T-helper 17 cell (primary cell): ENCODE measurements around the gene HDAC4. TPM values are rescaled to one million over a fixed set of nuclear protein-coding genes. Genes with fewer than 3 reads are reported as not detected.

Source experiments
- ATAC-seq: fragments of 150-1000 bp; cut with Tn5 transposase; 2 replicates; pipeline ENCODE4 v1.10.0; 2021; ENCODE audit warnings: mild to moderate bottlenecking, moderate library complexity
- DNase-seq, 3 donors: peaks; one replicate each; pipeline versions ENCODE4 v3.0.0 to v3.0.0-alpha.2; 2020 to 2021
- H3K9me3 ChIP-seq: one replicate; pipeline ENCODE4 v1.7.0; 2013; ENCODE audit warnings: low read length, mild to moderate bottlenecking; ENCODE audit not compliant: control insufficient read depth, poor library complexity, severe bottlenecking
- H3K27ac Mint-ChIP-seq: one replicate; pipeline ENCODE4 v1.8.0; 2022; ENCODE audit warnings: mild to moderate bottlenecking, moderate library complexity, mixed read lengths
- H3K27me3 Mint-ChIP-seq: one replicate; pipeline ENCODE4 v1.8.0; 2022; ENCODE audit warnings: mixed read lengths
- H3K36me3 Mint-ChIP-seq: one replicate; pipeline ENCODE4 v1.8.0; 2022; ENCODE audit warnings: low read depth, mixed read lengths
- H3K4me1 Mint-ChIP-seq: one replicate; pipeline ENCODE4 v1.8.0; 2022; ENCODE audit warnings: mild to moderate bottlenecking, mixed read lengths
- H3K4me3 Mint-ChIP-seq: one replicate; pipeline ENCODE4 v1.8.0; 2022; ENCODE audit warnings: mild to moderate bottlenecking, moderate library complexity, mixed read lengths
- total RNA-seq, 4 donors: library from RNA in 2 of 4; stranded (reverse) in 2 of 4; gene quantifications; one replicate each; pipeline ENCODE4 v1.2.3 and lab custom pipeline; 2022 to 2026

Gene HDAC4
- total RNA-seq, 2 donors from 2014 or later: 78.9 to 79.0 TPM

DNA sequence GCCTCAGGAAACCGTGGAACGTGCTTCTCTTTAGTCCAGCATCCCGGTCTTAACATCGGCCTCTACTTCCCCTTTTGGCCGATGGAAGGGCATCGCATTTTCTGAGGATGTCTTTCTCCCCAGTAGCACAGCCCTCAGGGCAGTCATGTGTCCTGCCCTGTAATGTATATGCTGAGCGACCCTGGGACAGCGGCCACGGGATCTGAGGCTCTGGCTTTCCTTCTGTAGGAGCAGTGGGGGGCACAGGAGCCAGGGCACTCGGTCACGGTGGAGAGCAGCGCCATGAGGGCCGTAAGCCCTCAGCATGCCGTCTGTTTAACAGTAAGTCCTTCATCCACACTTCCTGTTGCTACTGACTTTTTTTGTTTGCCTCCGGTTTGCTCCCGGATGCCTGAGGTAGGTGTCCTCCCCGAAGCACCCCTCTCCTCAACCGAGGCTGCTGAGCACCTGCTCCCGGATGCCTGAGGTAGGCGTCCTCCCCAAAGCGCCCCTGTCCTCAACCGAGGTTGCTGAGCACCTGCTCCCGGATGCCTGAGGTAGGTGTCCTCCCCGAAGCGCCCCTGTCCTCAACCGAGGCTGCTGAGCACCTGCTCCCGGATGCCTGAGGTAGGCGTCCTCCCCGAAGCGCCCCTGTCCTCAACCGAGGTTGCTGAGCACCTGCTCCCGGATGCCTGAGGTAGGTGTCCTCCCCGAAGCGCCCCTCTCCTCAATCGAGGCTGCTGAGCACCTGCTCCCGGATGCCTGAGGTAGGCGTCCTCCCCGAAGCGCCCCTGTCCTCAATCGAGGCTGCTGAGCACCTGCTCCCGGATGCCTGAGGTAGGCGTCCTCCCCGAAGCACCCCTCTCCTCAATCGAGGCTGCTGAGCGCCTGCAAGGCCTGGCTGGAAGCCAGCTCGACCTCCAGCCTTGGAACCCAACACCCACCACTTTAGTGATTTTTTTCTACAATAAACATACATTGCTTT is 169.3 kb downstream of the HDAC4 start:
- peak overlapping the region; percentile 81 for H3K27ac Mint-ChIP-seq
- no peaks in the 10 kb centered on the region for H3K27me3 Mint-ChIP-seq
- peaks cover 4% of the 10 kb centered on the region for H3K36me3 Mint-ChIP-seq
- peak overlapping the region; percentile 71 for H3K4me3 Mint-ChIP-seq
- no peak for DNase-seq
- peak; percentile 47 for ATAC-seq
- H3K9me3 ChIP-seq: no peaks in the 10 kb centered on the region
- H3K4me1 Mint-ChIP-seq: peaks cover 62% of the 10 kb centered on the region

DNA sequence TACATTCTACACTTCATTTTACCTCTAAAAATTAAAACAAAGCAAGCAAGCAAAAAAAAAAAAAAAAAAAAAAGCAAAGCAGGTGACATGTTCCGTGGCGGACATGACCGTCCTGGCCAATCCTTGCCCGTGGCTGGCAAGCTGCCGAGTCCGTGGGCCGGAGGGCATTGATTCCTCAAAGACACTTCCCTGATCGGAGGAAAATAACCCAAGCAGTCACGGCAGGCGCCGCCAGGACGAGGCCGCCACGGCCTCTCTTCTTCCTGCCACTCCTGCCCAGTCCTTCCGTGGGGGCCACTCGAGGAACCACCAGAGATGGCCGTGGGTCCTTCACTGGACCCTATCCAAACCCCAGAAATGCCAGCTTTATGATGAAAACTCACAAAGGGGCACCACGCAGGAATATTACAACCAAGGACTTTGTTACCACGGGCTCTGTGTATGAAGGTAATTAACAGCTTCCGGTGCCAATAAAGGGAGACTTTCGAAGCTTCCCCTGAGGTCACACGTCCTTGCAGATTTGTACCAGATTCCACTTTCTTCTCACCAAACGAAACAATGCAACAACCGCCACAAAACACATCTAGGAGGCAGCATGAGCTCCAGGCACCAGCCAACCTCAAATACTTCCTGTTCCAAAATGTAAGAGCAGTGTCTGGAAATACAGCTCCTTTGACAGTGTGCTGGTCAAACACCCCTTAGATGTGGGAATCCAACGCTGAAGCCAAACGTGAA is 170.3 kb downstream of the HDAC4 start:
- no peak for DNase-seq
- H3K9me3 ChIP-seq: no peaks in the 10 kb centered on the region
- no peaks in the 10 kb centered on the region for H3K27me3 Mint-ChIP-seq
- peaks cover 4% of the 10 kb centered on the region for H3K36me3 Mint-ChIP-seq
- H3K4me1 Mint-ChIP-seq: peaks cover 66% of the 10 kb centered on the region
- peak overlapping the region; percentile 52 for H3K4me3 Mint-ChIP-seq
- peak; percentile 53 for ATAC-seq
- peak overlapping the region; percentile 81 for H3K27ac Mint-ChIP-seq

DNA sequence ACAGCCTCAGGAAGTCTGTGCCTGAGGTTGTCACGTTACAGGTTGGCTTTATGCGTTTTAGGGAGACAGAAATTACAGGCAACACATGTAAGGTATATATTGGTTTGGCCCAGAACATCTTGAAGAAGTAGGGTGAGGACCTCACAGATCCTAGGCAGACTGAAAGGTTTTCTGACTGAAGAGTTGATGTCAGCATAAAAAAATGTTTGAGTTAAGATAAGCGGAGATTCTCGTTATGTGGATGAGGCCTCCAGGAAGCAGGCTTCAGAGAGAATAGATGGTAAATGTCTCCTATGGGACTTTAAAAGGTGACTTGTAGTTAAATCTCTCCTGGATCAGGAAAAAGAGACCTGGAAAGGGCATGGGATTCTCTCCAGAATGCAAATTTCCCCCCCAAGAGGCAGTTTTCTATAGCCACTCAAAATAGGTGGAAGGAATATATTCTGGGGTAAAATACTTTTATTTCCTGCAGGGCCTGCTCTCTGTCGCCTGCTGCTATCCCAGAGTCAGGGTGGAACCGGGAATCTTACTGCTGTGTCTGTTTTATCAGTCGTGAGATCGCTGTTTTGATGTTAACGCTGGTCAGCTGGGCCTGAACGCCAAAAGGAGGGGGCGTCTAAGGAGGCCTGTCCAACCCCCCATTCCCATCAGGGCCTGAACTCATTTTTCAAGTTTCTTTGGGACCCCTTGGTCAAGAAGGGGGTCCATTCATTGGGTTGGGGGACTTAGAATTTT is 171.1 kb downstream of the HDAC4 start:
- H3K4me1 Mint-ChIP-seq: peaks cover 63% of the 10 kb centered on the region
- H3K9me3 ChIP-seq: no peaks in the 10 kb centered on the region
- peaks cover 4% of the 10 kb centered on the region for H3K36me3 Mint-ChIP-seq
- no peaks in the 10 kb centered on the region for H3K27me3 Mint-ChIP-seq
- peak overlapping the region; percentile 81 for H3K27ac Mint-ChIP-seq
- no peak overlapping the region for H3K4me3 Mint-ChIP-seq
- no peak for ATAC-seq
- DNase-seq: no peak

DNA sequence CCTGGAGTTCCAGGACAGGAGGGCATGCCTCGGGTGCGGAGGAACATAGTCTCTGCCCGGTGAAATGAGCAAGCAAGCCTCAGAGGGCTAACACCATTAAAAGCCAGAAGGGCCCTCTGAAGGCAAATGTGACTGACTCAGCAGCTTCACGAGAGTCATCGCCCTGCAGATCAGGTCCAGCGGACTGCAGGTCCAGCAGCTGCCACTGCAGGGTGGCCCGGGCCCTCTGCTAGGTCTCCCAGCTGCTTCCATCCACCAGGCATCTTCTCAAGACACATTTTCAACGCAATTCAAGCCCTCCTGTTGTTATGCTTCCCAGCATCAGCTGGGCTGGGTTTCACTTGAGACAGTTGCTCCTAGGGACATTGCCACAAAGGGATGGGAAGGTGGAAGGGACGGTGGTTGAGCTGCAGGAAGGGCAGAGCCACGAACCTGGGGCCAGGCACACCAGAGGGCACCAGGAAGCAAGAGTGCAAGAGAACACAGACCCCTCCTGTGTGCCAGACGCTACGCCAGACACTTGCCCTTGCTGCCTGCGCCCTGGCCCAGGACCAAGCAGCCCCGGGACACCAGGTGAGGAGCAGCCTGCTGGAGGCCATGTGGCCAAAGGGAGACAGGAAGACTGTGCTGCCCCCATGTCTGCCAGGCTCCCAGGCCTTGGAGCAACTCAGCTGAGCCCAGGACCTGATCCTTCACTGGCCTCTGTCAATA is 173.0 kb downstream of the HDAC4 start:
- H3K27me3 Mint-ChIP-seq: no peaks in the 10 kb centered on the region
- peaks cover 4% of the 10 kb centered on the region for H3K36me3 Mint-ChIP-seq
- no peaks in the 10 kb centered on the region for H3K9me3 ChIP-seq
- peak overlapping the region; percentile 81 for H3K27ac Mint-ChIP-seq
- ATAC-seq (no peak), DNase-seq (no peak)
- H3K4me3 Mint-ChIP-seq: no peak overlapping the region
- peaks cover 64% of the 10 kb centered on the region for H3K4me1 Mint-ChIP-seq

DNA sequence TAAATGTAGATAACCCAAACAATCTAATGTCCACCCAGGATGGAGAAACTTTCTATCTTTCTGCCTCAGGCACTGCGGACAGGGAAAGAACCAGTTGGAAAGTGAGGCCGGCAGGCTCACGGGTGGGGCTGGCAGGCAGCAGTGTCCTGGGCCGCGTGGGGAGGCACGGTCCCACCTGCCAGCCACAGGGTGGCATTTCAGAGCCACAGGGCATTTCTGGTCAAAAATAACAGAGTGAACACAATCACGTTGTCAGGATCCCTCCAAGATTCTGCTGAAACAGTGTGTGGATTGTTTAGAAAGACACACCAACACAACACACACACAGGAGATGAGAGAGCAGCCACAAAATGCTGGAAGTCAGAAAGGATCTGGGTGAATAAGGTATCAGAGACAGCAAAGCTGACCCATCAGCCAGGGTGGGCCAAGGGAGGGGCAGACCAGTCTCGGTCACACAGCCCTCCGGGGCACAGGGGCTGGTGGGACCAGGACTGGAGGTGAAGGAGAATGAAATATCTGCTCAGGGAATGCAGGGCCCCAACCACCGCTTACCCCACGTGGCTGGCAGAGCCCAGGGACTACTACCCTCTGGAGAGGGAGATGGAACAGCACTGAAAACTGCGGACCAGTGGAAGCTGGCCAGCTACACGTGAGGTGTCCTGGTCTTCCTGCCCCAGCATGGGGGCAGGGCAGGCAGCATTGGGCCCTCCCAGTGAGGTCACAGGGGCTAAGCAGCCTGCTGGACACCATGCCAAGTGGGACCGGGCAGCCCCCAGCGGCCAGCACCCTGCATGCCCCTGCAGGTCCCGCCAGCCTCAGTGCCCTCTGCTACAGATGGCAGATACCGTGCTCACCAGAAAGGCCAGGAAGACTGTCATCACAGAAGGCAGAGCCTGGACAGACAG is 173.9 kb downstream of the HDAC4 start:
- Mint-ChIP-seq H3K27me3 (no peaks in the 10 kb centered on the region), H3K36me3 (peaks cover 4% of the 10 kb centered on the region), H3K4me3 (no peak overlapping the region), H3K27ac (peak overlapping the region; percentile 81), H3K4me1 (peaks cover 68% of the 10 kb centered on the region)
- no peak for DNase-seq
- no peak for ATAC-seq
- H3K9me3 ChIP-seq: no peaks in the 10 kb centered on the region

DNA sequence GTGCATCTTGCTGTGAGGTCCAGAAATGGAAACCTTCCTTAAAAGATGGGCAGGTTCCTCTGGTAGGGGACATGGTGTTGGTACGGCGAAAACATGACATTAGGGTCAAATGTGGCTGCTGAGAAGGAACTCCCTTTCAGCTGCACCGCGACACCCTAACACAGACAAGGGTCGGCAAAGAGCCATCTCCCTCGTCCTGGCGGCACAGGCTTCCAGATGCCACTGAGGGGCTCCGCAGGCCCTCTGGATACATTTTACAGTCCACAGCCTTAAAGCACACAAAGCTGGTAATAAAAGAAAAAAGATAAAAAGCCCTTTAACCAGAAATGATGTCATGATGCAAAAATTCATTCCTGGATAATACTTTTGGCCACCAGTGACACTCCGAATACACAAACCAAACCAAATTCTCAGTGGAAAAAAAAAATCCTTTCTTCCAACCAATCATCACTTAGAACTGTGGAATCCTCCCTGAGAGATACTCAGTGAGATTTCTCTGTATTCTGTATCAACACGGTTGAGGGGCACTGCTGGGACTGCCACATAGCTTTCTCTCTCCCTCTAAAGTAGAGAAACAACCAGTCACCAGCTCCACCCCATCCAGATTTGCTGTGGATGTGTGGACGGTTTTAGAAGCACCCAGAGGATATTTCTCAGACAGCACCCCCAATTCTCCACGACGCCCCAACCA is 174.8 kb downstream of the HDAC4 start:
- no peak overlapping the region for H3K4me3 Mint-ChIP-seq
- ATAC-seq: no peak

DNA sequence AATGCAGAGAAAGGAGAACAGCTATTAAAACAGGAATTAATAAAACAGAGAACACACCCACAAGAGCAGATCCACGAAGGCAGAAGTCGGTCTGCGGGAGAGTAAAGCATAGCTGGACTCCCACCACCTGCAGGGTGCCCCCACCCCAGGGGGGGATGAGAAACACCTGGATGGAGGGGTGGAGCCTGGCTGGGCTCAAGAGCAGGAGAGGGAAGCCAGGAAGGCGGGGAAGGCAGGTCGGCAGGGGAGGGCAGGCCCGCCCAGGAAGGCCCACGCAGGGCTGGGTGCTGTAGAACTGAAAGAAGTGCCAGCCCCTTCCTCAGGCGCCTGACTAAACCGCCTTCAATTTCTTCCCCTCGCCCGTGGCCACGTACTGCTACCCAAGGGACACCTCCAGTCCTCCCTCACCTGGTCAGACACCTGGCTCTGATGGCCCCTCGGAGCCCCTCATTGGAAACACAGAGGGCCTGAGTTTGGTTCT is 175.4 kb downstream of the HDAC4 start:
- no peaks in the 10 kb centered on the region for H3K27me3 Mint-ChIP-seq
- DNase-seq (no peak), ATAC-seq (no peak)
- peaks cover 4% of the 10 kb centered on the region for H3K36me3 Mint-ChIP-seq
- peak overlapping the region; percentile 81 for H3K27ac Mint-ChIP-seq
- no peaks in the 10 kb centered on the region for H3K9me3 ChIP-seq
- H3K4me1 Mint-ChIP-seq: peaks cover 65% of the 10 kb centered on the region
- H3K4me3 Mint-ChIP-seq: peak overlapping the region; percentile 47

More for the DNA sequence above, 174.8 kb downstream of the HDAC4 start:
- no peaks in the 10 kb centered on the region for H3K9me3 ChIP-seq
- Mint-ChIP-seq H3K27me3 (no peaks in the 10 kb centered on the region), H3K27ac (peak overlapping the region; percentile 81), H3K4me1 (peaks cover 68% of the 10 kb centered on the region), H3K36me3 (peaks cover 4% of the 10 kb centered on the region)
- DNase-seq: no peak

DNA sequence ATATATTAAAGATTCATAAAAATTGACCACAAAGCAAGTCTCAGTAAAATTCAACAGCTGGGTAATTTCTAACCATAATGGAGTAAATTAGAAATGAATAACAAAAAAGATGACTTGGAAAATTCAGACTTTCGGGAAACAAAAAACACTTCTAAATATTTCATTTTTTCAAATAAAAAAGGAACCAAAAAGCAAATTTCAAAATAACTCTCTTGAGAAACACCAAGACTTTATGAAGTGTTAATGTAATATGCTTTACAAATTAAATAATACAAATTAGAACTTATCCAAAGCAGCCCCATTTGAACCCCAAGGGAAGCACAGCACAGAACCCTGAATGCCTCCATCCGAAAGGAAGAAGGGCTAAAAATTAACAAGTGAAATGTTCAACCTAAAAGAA is 175.9 kb downstream of the HDAC4 start:
- peaks cover 63% of the 10 kb centered on the region for H3K4me1 Mint-ChIP-seq
- peaks cover 4% of the 10 kb centered on the region for H3K36me3 Mint-ChIP-seq
- H3K27ac Mint-ChIP-seq: peak overlapping the region; percentile 81
- no peaks in the 10 kb centered on the region for H3K9me3 ChIP-seq
- H3K4me3 Mint-ChIP-seq: peak overlapping the region; percentile 47
- ATAC-seq (no peak), DNase-seq (no peak)
- no peaks in the 10 kb centered on the region for H3K27me3 Mint-ChIP-seq

DNA sequence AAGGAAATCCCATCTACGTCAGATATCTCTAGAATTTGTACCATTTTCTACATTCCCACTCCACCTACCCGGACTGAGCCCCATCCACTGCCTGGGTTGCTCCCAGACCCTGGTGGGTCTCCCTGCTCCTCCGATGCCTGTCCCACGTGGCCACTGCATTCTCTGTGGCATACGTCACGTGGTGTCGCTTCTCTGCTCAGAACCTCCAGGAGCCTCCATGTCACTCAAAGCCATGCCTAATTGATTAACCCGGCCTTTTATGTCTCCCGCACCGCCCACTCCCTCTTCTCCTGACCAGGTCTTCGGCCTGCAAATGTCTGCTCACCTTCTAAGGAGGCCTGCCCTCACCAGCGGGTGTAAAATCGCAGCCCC is 176.6 kb downstream of the HDAC4 start:
- no peaks in the 10 kb centered on the region for H3K9me3 ChIP-seq
- DNase-seq (no peak), ATAC-seq (no peak)
- Mint-ChIP-seq H3K36me3 (peaks cover 4% of the 10 kb centered on the region), H3K4me3 (no peak overlapping the region), H3K4me1 (peaks cover 58% of the 10 kb centered on the region), H3K27ac (peak overlapping the region; percentile 81), H3K27me3 (no peaks in the 10 kb centered on the region)

DNA sequence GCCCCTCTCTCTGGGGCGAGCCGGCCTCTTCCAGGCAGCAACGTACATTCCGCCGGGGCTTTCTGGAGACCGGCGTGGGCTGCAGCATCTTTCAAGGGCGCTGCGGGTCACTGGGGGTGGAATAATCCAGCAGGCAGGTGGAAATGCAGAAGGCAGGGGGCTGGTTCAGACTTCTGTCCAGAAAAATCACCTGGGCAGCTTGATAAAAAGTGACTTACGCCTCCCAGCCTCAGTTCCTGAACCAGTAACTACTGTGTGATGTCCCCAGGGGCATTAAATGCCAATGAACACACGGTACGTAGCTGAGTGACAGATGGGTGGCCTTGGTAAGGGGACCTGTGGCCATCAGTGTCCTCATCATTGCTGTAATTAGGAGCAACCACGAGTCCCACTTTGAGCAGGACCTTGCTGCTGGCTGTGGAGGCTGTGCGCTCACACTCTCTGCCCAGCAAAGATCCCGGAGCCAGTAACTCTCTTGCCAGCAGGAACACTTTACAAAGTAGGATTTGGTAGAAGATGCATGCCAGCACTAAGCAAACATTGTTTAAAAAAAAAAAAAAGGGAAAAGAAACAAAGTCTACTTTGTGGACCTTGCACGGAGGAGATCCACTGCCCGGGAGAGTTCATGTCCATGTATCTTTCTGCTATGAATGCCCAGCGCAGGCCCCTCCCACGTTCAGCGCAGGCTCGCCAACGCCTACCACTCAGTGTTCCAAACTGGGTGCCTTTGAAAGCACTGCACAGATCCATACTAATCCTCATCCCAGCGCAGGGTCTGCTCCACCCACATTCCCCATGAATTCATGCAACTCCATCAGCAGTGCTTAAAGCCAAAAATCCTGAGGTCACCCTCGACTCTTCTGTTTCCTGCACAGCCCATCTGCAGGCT is 177.3 kb downstream of the HDAC4 start:
- H3K4me3 Mint-ChIP-seq: no peak overlapping the region
- ATAC-seq (no peak), DNase-seq (no peak)
- peaks cover 4% of the 10 kb centered on the region for H3K36me3 Mint-ChIP-seq
- peaks cover 57% of the 10 kb centered on the region for H3K4me1 Mint-ChIP-seq
- H3K27ac Mint-ChIP-seq: peak overlapping the region; percentile 81
- H3K27me3 Mint-ChIP-seq: no peaks in the 10 kb centered on the region
- no peaks in the 10 kb centered on the region for H3K9me3 ChIP-seq
